Cardiac muscle cell (in vitro differentiated cells and primary cell): ENCODE data around the gene SLC25A26. TPM values are rescaled to one million over a fixed set of nuclear protein-coding genes. Genes with fewer than 3 reads are reported as not detected.

ENCODE experiments used
- DNase-seq, 2 donors: peaks; one replicate each; pipeline versions ENCODE4 v3.0.0 to v3.0.0-alpha.2; 2010 to 2017; ENCODE audit warnings: low read depth in 1 of 2, low spot score in 1 of 2
- H3K27ac ChIP-seq: fragments of 200-600 bp; sonication (generic); 2 replicates; pipeline ENCODE4 v1.5.1; 2016
- H3K27me3 ChIP-seq: fragments of 200-600 bp; sonication (generic); 2 replicates; pipeline ENCODE4 v1.6.0; 2016; ENCODE audit warnings: control low read depth
- H3K36me3 ChIP-seq: fragments of 200-600 bp; sonication (generic); 2 replicates; pipeline ENCODE4 v1.5.1; 2016; ENCODE audit warnings: control low read depth
- H3K4me1 ChIP-seq: fragments of 200-600 bp; sonication (generic); 2 replicates; pipeline ENCODE4 v1.8.1; 2017; ENCODE audit warnings: low read depth, mild to moderate bottlenecking, mixed run types
- H3K4me3 ChIP-seq: fragments of 200-600 bp; sonication (generic); 2 replicates; pipeline ENCODE4 v1.5.1; 2016; ENCODE audit warnings: mild to moderate bottlenecking
- H3K9me3 ChIP-seq: fragments of 200-600 bp; sonication (generic); 2 replicates; pipeline ENCODE4 v1.5.1; 2017; ENCODE audit warnings: low read depth, mild to moderate bottlenecking, control low read depth
- polyA plus RNA-seq: library from polyadenylated mRNA; unstranded; fragments of >200 nt; fragmentation: Nextera tagmentation; extraction: Ambion mirVana; gene quantifications from 2 replicates; pipeline ENCODE4 v1.2.1, GENCODE V29; 2016
- total RNA-seq: library from RNA; depleted of rRNA; stranded (reverse); fragments of >200 nt; gene quantifications from 2 replicates; pipeline ENCODE4 v1.2.3, GENCODE V29; 2016
- TF ChIP-seq, protein P1 (sequence below): IDR thresholded peaks from 2 replicates; pipeline ENCODE4 v1.5.1; 2012; ENCODE audit warnings: low read depth, mild to moderate bottlenecking, low read length

Gene SLC25A26
- total and polyA plus RNA-seq, 2 experiments from 2014 or later, result 22.2 to 41.2 TPM

GRCh38 chr3:66199089-66199473 is 21.7 kb upstream of the SLC25A26 start:
- H3K9me3 ChIP-seq, result no peaks in the 10 kb centered on the region
- no peaks in the 10 kb centered on the region for H3K27me3 ChIP-seq
- TF ChIP-seq, protein P1, sequence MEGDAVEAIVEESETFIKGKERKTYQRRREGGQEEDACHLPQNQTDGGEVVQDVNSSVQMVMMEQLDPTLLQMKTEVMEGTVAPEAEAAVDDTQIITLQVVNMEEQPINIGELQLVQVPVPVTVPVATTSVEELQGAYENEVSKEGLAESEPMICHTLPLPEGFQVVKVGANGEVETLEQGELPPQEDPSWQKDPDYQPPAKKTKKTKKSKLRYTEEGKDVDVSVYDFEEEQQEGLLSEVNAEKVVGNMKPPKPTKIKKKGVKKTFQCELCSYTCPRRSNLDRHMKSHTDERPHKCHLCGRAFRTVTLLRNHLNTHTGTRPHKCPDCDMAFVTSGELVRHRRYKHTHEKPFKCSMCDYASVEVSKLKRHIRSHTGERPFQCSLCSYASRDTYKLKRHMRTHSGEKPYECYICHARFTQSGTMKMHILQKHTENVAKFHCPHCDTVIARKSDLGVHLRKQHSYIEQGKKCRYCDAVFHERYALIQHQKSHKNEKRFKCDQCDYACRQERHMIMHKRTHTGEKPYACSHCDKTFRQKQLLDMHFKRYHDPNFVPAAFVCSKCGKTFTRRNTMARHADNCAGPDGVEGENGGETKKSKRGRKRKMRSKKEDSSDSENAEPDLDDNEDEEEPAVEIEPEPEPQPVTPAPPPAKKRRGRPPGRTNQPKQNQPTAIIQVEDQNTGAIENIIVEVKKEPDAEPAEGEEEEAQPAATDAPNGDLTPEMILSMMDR, result no peak
- H3K36me3 ChIP-seq, result no peaks in the 10 kb centered on the region
- H3K27ac ChIP-seq, result no peak overlapping the region
- peaks cover 4% of the 10 kb centered on the region for H3K4me1 ChIP-seq
- no peak overlapping the region for H3K4me3 ChIP-seq
- no peak for DNase-seq

- Histone ChIP-seq H3K4me1 (peaks cover 3% of the 10 kb centered on the region), H3K36me3 (no peaks in the 10 kb centered on the region), H3K27me3 (no peaks in the 10 kb centered on the region), H3K9me3 (no peaks in the 10 kb centered on the region), H3K4me3 (no peak overlapping the region), H3K27ac (no peak overlapping the region)
- TF ChIP-seq, protein P1, result no peak
- DNase-seq, result no peak
Observed at GRCh38 chr3:66200147-66200546, 20.7 kb upstream of the SLC25A26 start.

- no peak for DNase-seq
Observed at GRCh38 chr3:66200786-66201185, 20.0 kb upstream of the SLC25A26 start.

DNA sequence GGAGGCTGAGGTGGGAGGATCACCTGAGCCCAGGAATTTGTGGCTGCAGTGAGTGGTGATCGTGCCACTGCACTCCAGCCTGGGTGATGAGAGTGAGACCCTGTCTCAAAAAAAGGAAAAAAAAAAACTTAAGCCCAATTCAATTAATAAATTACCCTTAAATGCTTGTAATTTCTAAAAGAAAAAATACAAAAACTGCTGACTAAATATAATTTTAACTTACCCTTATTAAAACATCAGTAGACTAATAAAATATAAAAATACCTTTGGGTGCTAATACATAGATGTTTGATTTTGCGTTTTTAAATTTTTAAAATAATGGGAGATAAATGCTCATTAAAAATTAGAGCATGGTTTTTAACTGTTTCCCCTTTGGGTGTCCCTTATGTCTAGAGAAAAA is 17.5 kb upstream of the SLC25A26 start:
- TF ChIP-seq, protein P1, result no peak
- no peaks in the 10 kb centered on the region for H3K36me3 ChIP-seq

More at GRCh38 chr3:66200786-66201185, 20.0 kb upstream of the SLC25A26 start:
- Histone ChIP-seq H3K27me3 (no peaks in the 10 kb centered on the region), H3K4me3 (no peak overlapping the region), H3K4me1 (peaks cover 3% of the 10 kb centered on the region), H3K36me3 (no peaks in the 10 kb centered on the region), H3K9me3 (no peaks in the 10 kb centered on the region), H3K27ac (no peak overlapping the region)
- TF ChIP-seq, protein P1, result no peak

GRCh38 chr3:66206806-66207205 is 14.0 kb upstream of the SLC25A26 start:
- Histone ChIP-seq H3K27me3 (no peaks in the 10 kb centered on the region), H3K36me3 (no peaks in the 10 kb centered on the region), H3K4me3 (no peak overlapping the region), H3K4me1 (no peaks in the 10 kb centered on the region), H3K9me3 (no peaks in the 10 kb centered on the region), H3K27ac (no peak overlapping the region)
- TF ChIP-seq, protein P1, result no peak
- DNase-seq, result no peak

More for the DNA sequence above, 17.5 kb upstream of the SLC25A26 start:
- no peaks in the 10 kb centered on the region for H3K9me3 ChIP-seq
- DNase-seq, result no peak
- no peak overlapping the region for H3K27ac ChIP-seq
- no peaks in the 10 kb centered on the region for H3K27me3 ChIP-seq
- H3K4me3 ChIP-seq, result no peak overlapping the region
- no peaks in the 10 kb centered on the region for H3K4me1 ChIP-seq

GRCh38 chr3:66208189-66208588 is 12.6 kb upstream of the SLC25A26 start:
- Histone ChIP-seq H3K27me3 (no peaks in the 10 kb centered on the region), H3K4me1 (no peaks in the 10 kb centered on the region), H3K4me3 (no peak overlapping the region), H3K9me3 (no peaks in the 10 kb centered on the region), H3K27ac (no peak overlapping the region), H3K36me3 (no peaks in the 10 kb centered on the region)
- DNase-seq, result no peak
- TF ChIP-seq, protein P1, result no peak
